Metanephros (tissue), 1 donor: ENCODE measurements around the gene GARNL3. TPM values are rescaled to one million over a fixed set of nuclear protein-coding genes. Genes with fewer than 3 reads are reported as not detected.

Experiments used
- total RNA-seq: library from RNA; depleted of rRNA; stranded (reverse); fragments of >200 nt; gene quantifications from one replicate; pipeline ENCODE4 v1.2.3, GENCODE V29; 2014

Gene GARNL3
- 35.6 TPM for total RNA-seq

GRCh38 chr9:127264462-127265219 lies at the start of gene GARNL3:
GARNL3 (plus strand) TSS chr9:127264774; CDS start chr9:127264878, 104 bp downstream.

GRCh38 chr9:127396808-127397645 lies 132.5 kb downstream of the GARNL3 start, which contains the start of gene SLC2A8:
SLC2A8 (plus strand) TSS chr9:127397169; CDS start chr9:127397231, 62 bp downstream.

GRCh38 chr9:127423934-127424675 lies 159.5 kb downstream of the GARNL3 start, which contains the start of gene ZNF79:
ZNF79 (plus strand) TSS chr9:127424382; CDS start chr9:127424788, 406 bp downstream.

Other genes with a start within 250 kb of the GARNL3 start
- 17.6 TPM for gene ANGPTL2, start 142.1 kb upstream of the GARNL3 start, total RNA-seq
- 23.6 TPM for gene SLC2A8, start 132.4 kb downstream of the GARNL3 start, total RNA-seq
- 10.2 TPM for gene ZNF79, start 159.6 kb downstream of the GARNL3 start, total RNA-seq
- gene RPL12, start 186.6 kb downstream of the GARNL3 start, total RNA-seq = 700 TPM
- 21.8 TPM for gene LRSAM1, start 186.7 kb downstream of the GARNL3 start, total RNA-seq